ENCODE measurements around the gene PLB1. TPM values are rescaled to one million over a fixed set of nuclear protein-coding genes. Genes with fewer than 3 reads are reported as not detected.

Gene PLB1
- total RNA-seq, 1 donor from 2014 or later: 2.2 TPM

DNA sequence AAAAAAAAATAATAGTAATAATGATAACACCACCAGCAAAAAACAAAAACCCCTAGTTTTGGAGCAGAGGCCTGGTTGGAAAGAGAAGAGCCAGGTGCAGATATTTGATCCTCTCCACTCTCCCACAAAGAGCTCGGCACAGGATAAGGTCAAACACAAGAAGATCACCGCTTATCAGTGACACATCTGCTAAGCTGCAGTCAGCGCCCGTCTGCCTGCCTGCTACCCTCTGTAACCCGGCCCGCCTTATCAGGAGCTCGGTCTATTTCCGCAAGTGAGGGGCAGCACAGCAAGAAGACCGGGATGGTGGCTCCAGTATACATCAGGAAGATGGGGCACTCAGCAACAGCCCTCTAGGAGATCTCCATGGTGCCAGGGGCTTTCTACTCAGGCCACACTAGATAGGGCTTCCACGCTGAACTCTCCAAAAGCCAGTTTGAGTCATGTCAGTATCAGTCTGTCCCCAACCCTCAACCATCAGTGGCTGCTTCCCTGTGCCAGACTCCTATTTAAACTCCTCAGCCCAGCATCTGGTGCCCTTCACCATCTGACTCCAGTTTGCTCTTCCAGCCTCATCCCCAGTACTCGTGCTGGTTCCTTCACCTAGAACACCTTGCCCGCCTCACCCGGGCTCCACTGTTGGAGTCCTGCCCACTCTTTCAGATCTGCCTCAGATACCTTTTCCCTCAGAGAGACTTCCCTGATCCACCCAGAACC is 188.4 kb downstream of the PLB1 start:
- H3K27me3 Mint-ChIP-seq (ENCODE audit: low read depth): no peaks in the 10 kb centered on the region
- H3K4me1 Mint-ChIP-seq: peaks cover 66% of the 10 kb centered on the region
- TF ChIP-seq, protein P1, sequence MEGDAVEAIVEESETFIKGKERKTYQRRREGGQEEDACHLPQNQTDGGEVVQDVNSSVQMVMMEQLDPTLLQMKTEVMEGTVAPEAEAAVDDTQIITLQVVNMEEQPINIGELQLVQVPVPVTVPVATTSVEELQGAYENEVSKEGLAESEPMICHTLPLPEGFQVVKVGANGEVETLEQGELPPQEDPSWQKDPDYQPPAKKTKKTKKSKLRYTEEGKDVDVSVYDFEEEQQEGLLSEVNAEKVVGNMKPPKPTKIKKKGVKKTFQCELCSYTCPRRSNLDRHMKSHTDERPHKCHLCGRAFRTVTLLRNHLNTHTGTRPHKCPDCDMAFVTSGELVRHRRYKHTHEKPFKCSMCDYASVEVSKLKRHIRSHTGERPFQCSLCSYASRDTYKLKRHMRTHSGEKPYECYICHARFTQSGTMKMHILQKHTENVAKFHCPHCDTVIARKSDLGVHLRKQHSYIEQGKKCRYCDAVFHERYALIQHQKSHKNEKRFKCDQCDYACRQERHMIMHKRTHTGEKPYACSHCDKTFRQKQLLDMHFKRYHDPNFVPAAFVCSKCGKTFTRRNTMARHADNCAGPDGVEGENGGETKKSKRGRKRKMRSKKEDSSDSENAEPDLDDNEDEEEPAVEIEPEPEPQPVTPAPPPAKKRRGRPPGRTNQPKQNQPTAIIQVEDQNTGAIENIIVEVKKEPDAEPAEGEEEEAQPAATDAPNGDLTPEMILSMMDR (IDR thresholded peaks at IDR 0.05; ENCODE audit: unreplicated experiment): no peak
- no peak for DNase-seq (ENCODE audit: low spot score in 2 of 2, unreplicated experiment in 2 of 2)
- peak overlapping the region; percentile 94 for H3K27ac Mint-ChIP-seq
- no peaks in the 10 kb centered on the region for H3K9me3 Mint-ChIP-seq
- H3K4me3 Mint-ChIP-seq: no peak overlapping the region
- no peaks in the 10 kb centered on the region for H3K36me3 Mint-ChIP-seq

DNA sequence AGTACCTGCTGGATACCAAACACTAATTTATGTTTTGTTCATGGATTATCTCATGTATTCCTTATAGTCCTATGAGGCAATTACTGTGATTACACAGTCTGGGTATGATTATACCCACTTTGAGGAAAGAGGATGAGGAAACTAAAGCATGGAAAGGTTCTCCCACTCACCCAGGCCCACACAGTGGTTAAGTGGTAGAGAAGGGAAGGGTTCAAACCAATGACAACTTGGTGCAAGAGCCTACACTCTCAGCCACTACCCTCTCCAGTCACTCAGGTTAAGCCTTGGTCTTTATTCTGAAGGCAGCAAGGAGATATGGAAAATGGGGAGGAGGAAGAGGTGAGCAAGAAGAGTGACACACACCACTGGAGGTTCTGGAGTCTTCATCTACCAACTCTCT is 191.3 kb downstream of the PLB1 start:
- Mint-ChIP-seq H3K4me3 (no peak overlapping the region), H3K36me3 (no peaks in the 10 kb centered on the region), H3K9me3 (no peaks in the 10 kb centered on the region), H3K27me3 (ENCODE audit: low read depth) (no peaks in the 10 kb centered on the region), H3K4me1 (peaks cover 59% of the 10 kb centered on the region), H3K27ac (no peak overlapping the region)
- TF ChIP-seq, protein P1 (IDR thresholded peaks at IDR 0.05; ENCODE audit: unreplicated experiment): no peak
- DNase-seq (ENCODE audit: low spot score in 2 of 2, unreplicated experiment in 2 of 2): no peak

DNA sequence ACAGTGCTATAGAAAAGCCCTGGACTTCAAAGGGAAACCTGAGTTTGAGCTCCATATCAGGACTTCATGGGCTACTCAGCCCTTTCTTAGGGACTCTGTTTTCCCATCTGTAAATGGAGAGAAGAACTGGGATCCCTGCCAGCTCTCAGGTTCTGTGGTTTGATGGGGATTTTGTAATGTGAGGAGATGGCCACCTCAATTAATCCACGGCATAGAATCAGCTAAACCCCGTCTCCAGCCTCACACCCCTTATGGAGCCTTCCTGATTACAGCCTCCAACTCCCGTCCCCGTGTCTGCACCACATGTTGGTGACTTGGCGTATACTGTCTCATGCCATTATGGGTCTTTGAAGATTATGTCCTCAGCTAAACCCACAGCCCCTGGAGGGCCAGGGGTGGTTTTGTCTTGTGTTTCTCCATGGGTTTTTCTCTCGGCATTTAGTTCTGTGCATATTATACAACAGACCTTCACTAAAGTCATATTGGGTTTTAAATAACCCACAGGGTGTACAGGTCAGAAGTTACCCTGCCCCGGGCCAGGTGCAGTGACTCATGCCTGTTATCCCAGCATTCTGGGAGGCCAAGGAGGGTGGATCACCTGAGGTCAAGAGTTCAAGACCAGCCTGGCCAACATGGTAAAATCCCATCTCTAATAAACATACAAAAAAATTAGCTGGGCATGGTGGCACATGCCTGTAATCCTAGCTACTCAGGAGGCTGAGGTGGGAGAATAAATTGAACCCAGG is 192.0 kb downstream of the PLB1 start:
- Mint-ChIP-seq H3K36me3 (no peaks in the 10 kb centered on the region), H3K4me1 (peaks cover 59% of the 10 kb centered on the region), H3K9me3 (no peaks in the 10 kb centered on the region), H3K27me3 (ENCODE audit: low read depth) (no peaks in the 10 kb centered on the region), H3K27ac (no peak overlapping the region), H3K4me3 (no peak overlapping the region)
- DNase-seq (ENCODE audit: low spot score in 2 of 2, unreplicated experiment in 2 of 2): no peak
- TF ChIP-seq, protein P1 (IDR thresholded peaks at IDR 0.05; ENCODE audit: unreplicated experiment): no peak

DNA sequence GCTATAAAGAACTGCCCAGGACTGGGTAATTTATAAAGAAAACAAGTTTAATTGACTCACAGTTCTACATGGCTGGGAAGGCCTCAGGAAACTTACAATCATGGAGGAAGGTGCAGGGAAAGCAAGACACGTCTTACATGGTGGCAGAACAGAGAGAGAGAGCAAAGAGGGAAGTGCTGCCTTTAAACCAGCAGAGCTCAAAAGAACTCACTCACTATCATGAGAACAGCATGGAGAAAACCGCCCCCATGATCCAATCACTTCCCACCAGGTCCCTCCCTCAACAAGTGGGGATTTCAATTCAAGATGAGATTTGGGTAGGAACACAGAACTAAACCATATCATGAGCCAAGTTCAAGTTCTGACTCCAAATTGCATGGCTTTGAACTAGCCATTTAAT is 193.0 kb downstream of the PLB1 start:
- Mint-ChIP-seq H3K27me3 (ENCODE audit: low read depth) (no peaks in the 10 kb centered on the region), H3K36me3 (no peaks in the 10 kb centered on the region), H3K4me3 (no peak overlapping the region), H3K9me3 (no peaks in the 10 kb centered on the region), H3K27ac (peak overlapping the region; percentile 36), H3K4me1 (peaks cover 54% of the 10 kb centered on the region)
- no peak for DNase-seq (ENCODE audit: low spot score in 2 of 2, unreplicated experiment in 2 of 2)
- TF ChIP-seq, protein P1 (IDR thresholded peaks at IDR 0.05; ENCODE audit: unreplicated experiment): no peak

DNA sequence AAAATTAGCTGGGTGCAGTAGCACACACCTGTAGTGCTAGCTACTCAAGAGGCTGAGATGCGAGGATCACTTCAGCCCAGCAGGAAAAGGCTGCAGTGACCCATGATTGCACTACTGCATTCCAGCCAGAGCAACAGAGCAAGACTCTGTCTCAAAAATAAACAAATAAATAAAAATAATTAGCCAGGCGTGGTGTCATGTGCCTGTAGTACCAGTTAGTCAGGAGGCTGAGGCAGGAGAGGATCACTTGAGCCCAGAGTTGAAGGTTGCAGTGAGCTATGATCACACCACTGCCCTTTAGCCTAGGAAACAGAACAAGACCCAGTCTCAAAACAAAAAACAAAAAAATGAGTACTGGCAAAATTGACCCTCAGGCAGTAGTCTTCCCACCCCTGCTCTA is 193.9 kb downstream of the PLB1 start:
- Mint-ChIP-seq H3K9me3 (no peaks in the 10 kb centered on the region), H3K36me3 (no peaks in the 10 kb centered on the region), H3K27ac (no peak overlapping the region), H3K27me3 (ENCODE audit: low read depth) (no peaks in the 10 kb centered on the region), H3K4me3 (no peak overlapping the region), H3K4me1 (peaks cover 54% of the 10 kb centered on the region)
- TF ChIP-seq, protein P1 (IDR thresholded peaks at IDR 0.05; ENCODE audit: unreplicated experiment): no peak
- no peak for DNase-seq (ENCODE audit: low spot score in 2 of 2, unreplicated experiment in 2 of 2)

All from mesothelial cell of epicardium (in vitro differentiated cells).